H9 (cell line): ENCODE results near the gene KCNH5. TPM values are rescaled to one million over a fixed set of nuclear protein-coding genes. Genes with fewer than 3 reads are reported as not detected.

Source experiments
- DNase-seq: peaks from one replicate; pipeline ENCODE4 v3.0.0-alpha.2; 2017
- H2AFZ ChIP-seq: one replicate; pipeline ENCODE4 v1.6.1; 2013; ENCODE audit warnings: mild to moderate bottlenecking, low read length, control low read depth, moderate library complexity
- H2AK5ac ChIP-seq: 2 replicates; pipeline ENCODE4 v1.6.1; 2013; ENCODE audit warnings: low read length, control low read depth, mixed read lengths; ENCODE audit not compliant: insufficient read length
- H2BK120ac ChIP-seq: one replicate; pipeline ENCODE4 v1.6.1; 2013; ENCODE audit warnings: low read depth, mild to moderate bottlenecking, low read length, control low read depth, inconsistent platforms; ENCODE audit not compliant: poor library complexity, severe bottlenecking
- H2BK12ac ChIP-seq: 2 replicates; pipeline ENCODE4 v1.6.1; 2013; ENCODE audit warnings: low read length, control low read depth, mixed read lengths, low read depth; ENCODE audit not compliant: insufficient read length
- H2BK15ac ChIP-seq: 2 replicates; pipeline ENCODE4 v1.6.1; 2013; ENCODE audit warnings: low read depth, low read length, control low read depth
- H2BK20ac ChIP-seq: one replicate; pipeline ENCODE4 v1.6.1; 2013; ENCODE audit warnings: low read depth, mild to moderate bottlenecking, low read length, control low read depth, inconsistent platforms; ENCODE audit not compliant: poor library complexity, severe bottlenecking
- H2BK5ac ChIP-seq: 2 replicates; pipeline ENCODE4 v1.6.1; 2013; ENCODE audit warnings: low read length, control low read depth, mixed read lengths; ENCODE audit not compliant: insufficient read length
- H3K14ac ChIP-seq: 2 replicates; pipeline ENCODE4 v1.6.1; 2013; ENCODE audit warnings: low read length, control low read depth; ENCODE audit not compliant: insufficient read depth
- H3K18ac ChIP-seq: 2 replicates; pipeline ENCODE4 v1.6.1; 2013; ENCODE audit warnings: low read depth, mild to moderate bottlenecking, mixed read lengths, low read length, control low read depth; ENCODE audit not compliant: insufficient read length
- H3K23ac ChIP-seq: 2 replicates; pipeline ENCODE4 v1.6.1; 2013; ENCODE audit warnings: low read length, control low read depth, mixed read lengths, low read depth; ENCODE audit not compliant: insufficient read length
- H3K23me2 ChIP-seq: 2 replicates; pipeline ENCODE4 v1.6.1; 2013; ENCODE audit warnings: low read depth, mild to moderate bottlenecking, mixed read lengths, low read length, control low read depth; ENCODE audit not compliant: insufficient read length, poor library complexity, severe bottlenecking
- H3K27ac ChIP-seq: 2 replicates; pipeline ENCODE4 v1.5.1; 2013; ENCODE audit warnings: low read length, control low read depth, mixed read lengths, low read depth; ENCODE audit not compliant: insufficient read length
- H3K27me3 ChIP-seq: 2 replicates; pipeline ENCODE4 v1.6.1; 2013; ENCODE audit warnings: low read length, control low read depth, inconsistent platforms; ENCODE audit not compliant: insufficient read depth
- H3K4ac ChIP-seq: 2 replicates; pipeline ENCODE4 v1.6.1; 2013; ENCODE audit warnings: low read depth, mild to moderate bottlenecking, control low read depth, inconsistent platforms, low read length, moderate library complexity
- H3K4me1 ChIP-seq: 2 replicates; pipeline ENCODE4 v1.6.1; 2013; ENCODE audit warnings: low read length, control low read depth, inconsistent platforms; ENCODE audit not compliant: insufficient read depth
- H3K4me2 ChIP-seq: 2 replicates; pipeline ENCODE4 v1.6.1; 2013; ENCODE audit warnings: low read length, control low read depth, mixed read lengths; ENCODE audit not compliant: insufficient read length, insufficient read depth
- H3K56ac ChIP-seq: 2 replicates; pipeline ENCODE4 v1.6.1; 2013; ENCODE audit warnings: low read depth, mild to moderate bottlenecking, mixed read lengths, low read length, control low read depth; ENCODE audit not compliant: insufficient read length
- H3K79me1 ChIP-seq: 2 replicates; pipeline ENCODE4 v1.6.1; 2013; ENCODE audit warnings: low read depth, mild to moderate bottlenecking, moderate library complexity, low read length, control low read depth, inconsistent platforms; ENCODE audit not compliant: insufficient read depth, poor library complexity, severe bottlenecking
- H3K79me2 ChIP-seq: 2 replicates; pipeline ENCODE4 v1.6.1; 2013; ENCODE audit warnings: low read length, control low read depth, inconsistent platforms; ENCODE audit not compliant: insufficient read depth
- H3K9ac ChIP-seq: 2 replicates; pipeline ENCODE4 v1.6.1; 2013; ENCODE audit warnings: low read length, control low read depth, mixed read lengths; ENCODE audit not compliant: insufficient read length; ENCODE audit errors: extremely low read depth
- H3K9me3 ChIP-seq: one replicate; pipeline ENCODE4 v1.6.1; 2013; ENCODE audit warnings: low read depth, low read length, inconsistent platforms; ENCODE audit not compliant: control insufficient read depth
- H3T11ph ChIP-seq: one replicate; pipeline ENCODE4 v1.6.1; 2013; ENCODE audit warnings: mild to moderate bottlenecking, low read length, control low read depth, inconsistent platforms
- H4K20me1 ChIP-seq: one replicate; pipeline ENCODE4 v1.6.1; 2013; ENCODE audit not compliant: control insufficient read depth, insufficient read length, insufficient read depth
- H4K5ac ChIP-seq: 2 replicates; pipeline ENCODE4 v1.6.1; 2013; ENCODE audit warnings: low read depth, mild to moderate bottlenecking, mixed read lengths, low read length, control low read depth; ENCODE audit not compliant: insufficient read length
- H4K8ac ChIP-seq: replicated peaks from 2 replicates; pipeline ENCODE4 v1.6.1; 2013; ENCODE audit warnings: low read length, control low read depth, mixed read lengths, low read depth; ENCODE audit not compliant: insufficient read length
- H4K91ac ChIP-seq: 2 replicates; pipeline ENCODE4 v1.6.1; 2013; ENCODE audit warnings: low read depth, mild to moderate bottlenecking, moderate library complexity, mixed read lengths, low read length, control low read depth; ENCODE audit not compliant: insufficient read length
- H3K27ac Mint-ChIP-seq, 3 experiments: 2 replicates in 2 of 3; 3 replicates in 1 of 3; pipeline ENCODE4 v1.8.0; 2020 to 2021; ENCODE audit warnings: mixed read lengths in 3 of 3, mild to moderate bottlenecking in 1 of 3, moderate library complexity in 1 of 3
- H3K27me3 Mint-ChIP-seq: 2 replicates; pipeline ENCODE4 v1.8.0; 2021; ENCODE audit warnings: low read depth, mild to moderate bottlenecking, moderate library complexity, mixed read lengths
- H3K36me3 Mint-ChIP-seq, 3 experiments: 2 replicates in 2 of 3; 3 replicates in 1 of 3; pipeline ENCODE4 v1.8.0; 2020 to 2021; ENCODE audit warnings: low read depth in 3 of 3, mixed read lengths in 3 of 3; ENCODE audit not compliant: insufficient read depth in 1 of 3
- H3K4me1 Mint-ChIP-seq, 2 experiments: 2 replicates each; pipeline ENCODE4 v1.8.0; 2020; ENCODE audit warnings: mixed read lengths in 2 of 2
- H3K4me3 Mint-ChIP-seq, 2 experiments: 2 replicates in 1 of 2; 3 replicates in 1 of 2; pipeline ENCODE4 v1.8.0; 2020 to 2021; ENCODE audit warnings: mild to moderate bottlenecking in 2 of 2, mixed read lengths in 2 of 2, moderate library complexity in 1 of 2
- H3K9me3 Mint-ChIP-seq, 2 experiments: 2 replicates in 1 of 2; 3 replicates in 1 of 2; pipeline ENCODE4 v1.8.0; 2020; ENCODE audit warnings: mild to moderate bottlenecking in 2 of 2, mixed read lengths in 2 of 2, moderate library complexity in 1 of 2
- CTCF ChIP-seq: fragments of 200-600 bp; sonication (generic); conservative IDR thresholded peaks from 3 replicates; pipeline ENCODE4 v1.8.0; 2021; ENCODE audit warnings: antibody characterized with exemption, mild to moderate bottlenecking
- WGBS: extraction: QIAGEN DNeasy Blood & Tissue Kit; methylation state at CpG from one replicate; pipeline ENCODE4 v1.1.7; 2013; ENCODE audit warnings: missing lambda C conversion rate, low lambda C conversion rate, mixed read lengths; ENCODE audit not compliant: insufficient read length; ENCODE audit errors: extremely low coverage; 5-methylcytosine and 5-hydroxymethylcytosine counted together
- total RNA-seq: library from RNA; stranded (reverse); gene quantifications from 2 replicates; pipeline ENCODE4 v1.2.1, GENCODE V29; 2021

KCNH5 gene
- total RNA-seq, 1 experiment from 2014 or later = 0.42 TPM

DNA sequence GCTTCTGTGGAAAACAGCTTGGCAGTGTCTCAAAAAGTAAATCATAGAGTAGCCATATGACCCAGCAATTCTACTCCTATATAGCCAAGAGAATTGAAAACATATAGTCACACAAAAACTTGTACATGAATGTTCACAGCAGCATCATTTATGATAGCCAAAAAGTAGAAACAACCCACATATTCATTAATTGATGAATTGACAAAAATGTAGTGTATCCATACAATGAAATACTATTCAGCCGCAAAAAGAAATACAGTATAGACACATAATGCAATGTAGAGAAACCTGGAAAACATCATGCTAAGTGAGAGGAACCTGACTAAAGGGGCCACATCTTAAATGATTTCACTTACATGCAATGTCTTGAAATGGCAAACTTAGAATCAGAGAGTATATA, 326.6 kb downstream of the KCNH5 start:
- Histone ChIP-seq H3T11ph (no peak overlapping the region), H3K9me3 (no peaks in the 10 kb centered on the region), H3K4me1 (no peaks in the 10 kb centered on the region), H4K20me1 (no peaks in the 10 kb centered on the region), H2AFZ (no peak overlapping the region), H2BK12ac (no peak overlapping the region), H4K91ac (no peak overlapping the region), H2BK20ac (no peak overlapping the region), H3K56ac (no peak overlapping the region), H3K23ac (no peak overlapping the region), H3K79me2 (no peaks in the 10 kb centered on the region), H4K5ac (no peak overlapping the region), H2AK5ac (no peak overlapping the region), H2BK120ac (no peak overlapping the region), H3K14ac (no peak overlapping the region), H3K4ac (no peak overlapping the region), H3K4me2 (no peak overlapping the region), H2BK5ac (no peak overlapping the region), H3K79me1 (no peaks in the 10 kb centered on the region), H3K27ac (no peak overlapping the region), H3K9ac (no peak overlapping the region), H3K27me3 (no peaks in the 10 kb centered on the region), H3K23me2 (no peaks in the 10 kb centered on the region), H3K18ac (no peak overlapping the region), H4K8ac (no peak overlapping the region), H2BK15ac (no peak overlapping the region)
- no CpG with 5 or more reads among the region's 1 CpG for WGBS
- Mint-ChIP-seq H3K4me1 (no peaks in the 10 kb centered on the region), H3K27ac (no peak overlapping the region), H3K9me3 (peaks cover 0 to 5% of the 10 kb centered on the region in 2 experiments; a peak in 2 of 5 replicates), H3K36me3 (peaks cover 0 to 4% (median 0%) of the 10 kb centered on the region in 3 experiments; a peak in 2 of 7 replicates), H3K27me3 (no peaks in the 10 kb centered on the region), H3K4me3 (no peak overlapping the region)
- TF ChIP-seq CTCF = no peak
- no peak for DNase-seq
